MM.1S (cell line): Measurements from ENCODE around the gene MAPKAPK5.

Experiments used
- DNase-seq: peaks from one replicate; pipeline ENCODE4 v3.0.0-alpha.2; 2015
- H2AFZ ChIP-seq: fragments of 300-600 bp; sonication (generic); 2 replicates; pipeline ENCODE4 v1.6.0; 2016; ENCODE audit warnings: antibody characterized with exemption, low read length
- H3F3A ChIP-seq: fragments of 300-600 bp; sonication (generic); 2 replicates; pipeline ENCODE4 v1.6.1; 2016; ENCODE audit warnings: mild to moderate bottlenecking, antibody characterized with exemption, low read length, moderate library complexity, mixed read lengths; ENCODE audit not compliant: insufficient read depth
- H3K27ac ChIP-seq: fragments of 300-600 bp; sonication (generic); 2 replicates; pipeline ENCODE4 v1.5.1; 2016; ENCODE audit warnings: mild to moderate bottlenecking, low read length
- H3K27me3 ChIP-seq: fragments of 300-600 bp; sonication (generic); replicated peaks from 2 replicates; pipeline ENCODE4 v1.6.0; 2016; ENCODE audit warnings: low read length; ENCODE audit not compliant: insufficient read depth
- H3K36me3 ChIP-seq: fragments of 300-600 bp; sonication (generic); replicated peaks from 2 replicates; pipeline ENCODE4 v1.6.1; 2016; ENCODE audit warnings: mild to moderate bottlenecking, low read length, mixed read lengths; ENCODE audit not compliant: insufficient read depth
- H3K4me1 ChIP-seq: fragments of 300-600 bp; sonication (generic); 2 replicates; pipeline ENCODE4 v1.6.1; 2016; ENCODE audit warnings: low read length, mixed read lengths
- H3K4me2 ChIP-seq: fragments of 300-600 bp; sonication (generic); 2 replicates; pipeline ENCODE4 v1.6.0; 2016; ENCODE audit warnings: low read depth, low read length
- H3K4me3 ChIP-seq: fragments of 300-600 bp; sonication (generic); 2 replicates; pipeline ENCODE4 v1.5.1; 2016; ENCODE audit warnings: low read length, mixed read lengths
- H3K79me2 ChIP-seq: fragments of 300-600 bp; sonication (generic); 2 replicates; pipeline ENCODE4 v1.6.1; 2016; ENCODE audit warnings: mixed run types, low read length, mixed read lengths
- H3K9ac ChIP-seq: fragments of 300-600 bp; sonication (generic); 2 replicates; pipeline ENCODE4 v1.6.1; 2016; ENCODE audit warnings: low read length, mixed read lengths
- H3K9me2 ChIP-seq: fragments of 300-600 bp; sonication (generic); replicated peaks from 2 replicates; pipeline ENCODE4 v1.6.1; 2016; ENCODE audit warnings: mild to moderate bottlenecking, low read length, mixed read lengths; ENCODE audit not compliant: insufficient read depth
- H3K9me3 ChIP-seq: fragments of 300-600 bp; sonication (generic); replicated peaks from 2 replicates; pipeline ENCODE4 v1.6.1; 2016; ENCODE audit warnings: mild to moderate bottlenecking, low read length, mixed read lengths; ENCODE audit not compliant: insufficient read depth
- H4K20me1 ChIP-seq: fragments of 300-600 bp; sonication (generic); 2 replicates; pipeline ENCODE4 v1.6.1; 2016; ENCODE audit warnings: mild to moderate bottlenecking, low read length, moderate library complexity, mixed read lengths; ENCODE audit not compliant: insufficient read depth
- EZH2 ChIP-seq: fragments of 300-600 bp; sonication (generic); optimal IDR thresholded peaks from 2 replicates; pipeline ENCODE3; 2017; ENCODE audit warnings: low read depth, mild to moderate bottlenecking, antibody characterized with exemption, low read length, mixed read lengths
- EZH2phosphoT487 ChIP-seq: fragments of 300-600 bp; sonication (generic); IDR thresholded peaks from 2 replicates; pipeline ENCODE4 v1.6.1; 2018; ENCODE audit warnings: antibody characterized with exemption, low read length
- TF ChIP-seq, protein P1 (sequence below): fragments of 300-600 bp; sonication (generic); IDR thresholded peaks from 2 replicates; pipeline ENCODE4 v1.5.1; 2016; ENCODE audit warnings: antibody characterized with exemption, low read length, mixed read lengths

The MAPKAPK5 gene

DNA sequence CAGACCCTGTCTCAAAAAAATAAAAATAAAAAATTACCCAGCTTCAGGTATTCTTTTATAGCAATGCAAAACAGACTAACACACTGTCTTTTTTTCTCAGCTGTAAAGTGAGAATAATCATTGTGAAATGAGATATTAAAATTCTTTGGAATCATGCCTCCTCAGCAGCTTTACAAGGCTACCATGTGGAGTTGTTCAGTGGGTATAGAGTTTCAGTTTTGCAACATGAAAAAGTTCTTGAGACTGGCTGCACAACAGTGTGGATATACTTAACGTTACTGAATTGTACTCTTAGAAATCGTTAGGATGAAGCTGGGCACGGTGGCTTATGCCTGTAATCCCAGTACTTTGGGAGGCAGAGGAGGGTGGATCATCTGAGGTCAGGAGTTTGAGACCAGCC, 15.7 kb upstream of the MAPKAPK5 start:
- Histone ChIP-seq H3K79me2 (no peaks in the 10 kb centered on the region), H3K36me3 (no peaks in the 10 kb centered on the region), H3K27me3 (no peaks in the 10 kb centered on the region), H4K20me1 (no peaks in the 10 kb centered on the region), H3K4me3 (no peak overlapping the region), H3F3A (no peaks in the 10 kb centered on the region), H3K9me2 (no peaks in the 10 kb centered on the region), H3K9me3 (no peaks in the 10 kb centered on the region), H3K4me1 (no peaks in the 10 kb centered on the region), H3K9ac (no peak overlapping the region), H3K4me2 (no peak overlapping the region), H2AFZ (no peak overlapping the region), H3K27ac (no peak overlapping the region)
- TF ChIP-seq, protein P1, sequence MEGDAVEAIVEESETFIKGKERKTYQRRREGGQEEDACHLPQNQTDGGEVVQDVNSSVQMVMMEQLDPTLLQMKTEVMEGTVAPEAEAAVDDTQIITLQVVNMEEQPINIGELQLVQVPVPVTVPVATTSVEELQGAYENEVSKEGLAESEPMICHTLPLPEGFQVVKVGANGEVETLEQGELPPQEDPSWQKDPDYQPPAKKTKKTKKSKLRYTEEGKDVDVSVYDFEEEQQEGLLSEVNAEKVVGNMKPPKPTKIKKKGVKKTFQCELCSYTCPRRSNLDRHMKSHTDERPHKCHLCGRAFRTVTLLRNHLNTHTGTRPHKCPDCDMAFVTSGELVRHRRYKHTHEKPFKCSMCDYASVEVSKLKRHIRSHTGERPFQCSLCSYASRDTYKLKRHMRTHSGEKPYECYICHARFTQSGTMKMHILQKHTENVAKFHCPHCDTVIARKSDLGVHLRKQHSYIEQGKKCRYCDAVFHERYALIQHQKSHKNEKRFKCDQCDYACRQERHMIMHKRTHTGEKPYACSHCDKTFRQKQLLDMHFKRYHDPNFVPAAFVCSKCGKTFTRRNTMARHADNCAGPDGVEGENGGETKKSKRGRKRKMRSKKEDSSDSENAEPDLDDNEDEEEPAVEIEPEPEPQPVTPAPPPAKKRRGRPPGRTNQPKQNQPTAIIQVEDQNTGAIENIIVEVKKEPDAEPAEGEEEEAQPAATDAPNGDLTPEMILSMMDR: no peak
- TF ChIP-seq EZH2phosphoT487 (no peak), EZH2 (no peak)
- no peak for DNase-seq

DNA sequence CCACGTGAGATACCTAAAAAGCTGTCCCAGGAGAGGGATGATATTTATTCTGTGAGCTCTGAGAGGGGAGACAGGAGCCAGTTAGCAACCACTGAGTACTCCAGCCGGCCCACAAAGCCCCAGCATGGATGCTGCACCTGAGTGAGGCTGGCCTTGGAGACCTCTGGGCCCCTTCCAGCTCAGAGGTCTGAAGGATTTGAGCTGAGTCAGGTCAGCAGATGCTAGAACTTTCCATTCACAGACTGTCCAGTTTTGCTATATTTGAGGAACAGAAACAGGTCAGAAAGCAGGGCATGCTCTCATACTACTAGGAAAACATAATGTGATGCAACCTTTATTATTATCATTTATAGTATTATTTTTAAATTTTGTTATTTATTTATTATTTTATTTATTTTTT, 15.0 kb upstream of the MAPKAPK5 start:
- TF ChIP-seq EZH2 (no peak), EZH2phosphoT487 (no peak)
- TF ChIP-seq, protein P1: no peak
- H3K9me3 ChIP-seq: no peaks in the 10 kb centered on the region
- H3K9ac ChIP-seq: no peak overlapping the region
- DNase-seq: no peak
- no peaks in the 10 kb centered on the region for H3K36me3 ChIP-seq
- no peak overlapping the region for H3K4me2 ChIP-seq
- H3F3A ChIP-seq: no peaks in the 10 kb centered on the region
- no peak overlapping the region for H3K4me3 ChIP-seq
- no peaks in the 10 kb centered on the region for H4K20me1 ChIP-seq
- H3K4me1 ChIP-seq: no peaks in the 10 kb centered on the region
- no peaks in the 10 kb centered on the region for H3K79me2 ChIP-seq
- H3K9me2 ChIP-seq: no peaks in the 10 kb centered on the region
- H3K27me3 ChIP-seq: no peaks in the 10 kb centered on the region
- H3K27ac ChIP-seq: no peak overlapping the region
- H2AFZ ChIP-seq: no peak overlapping the region

DNA sequence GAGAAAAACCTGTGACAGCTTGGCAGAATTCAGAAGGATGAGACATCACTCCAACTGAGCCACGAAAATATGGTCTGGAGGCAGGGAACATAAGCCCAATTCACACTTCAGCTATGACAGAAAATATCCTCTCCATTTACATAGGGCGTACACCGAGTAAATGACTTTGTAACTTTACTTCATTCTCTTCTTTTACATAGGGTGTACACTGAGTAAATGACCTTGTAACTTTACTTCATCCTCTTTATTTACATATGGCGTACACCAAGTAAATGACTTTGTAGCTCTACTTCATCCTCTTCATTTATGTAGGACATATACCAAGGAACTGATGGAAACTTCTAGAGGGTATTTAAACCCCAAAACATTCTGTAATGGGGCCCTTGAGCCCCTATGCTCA, 14.1 kb upstream of the MAPKAPK5 start:
- no peaks in the 10 kb centered on the region for H3K27me3 ChIP-seq
- DNase-seq: no peak

More for the DNA sequence above, 14.1 kb upstream of the MAPKAPK5 start:
- Histone ChIP-seq H3K79me2 (no peaks in the 10 kb centered on the region), H3K9me2 (no peaks in the 10 kb centered on the region), H3K4me2 (no peak overlapping the region), H3K27ac (no peak overlapping the region), H3K4me3 (no peak overlapping the region), H3F3A (no peaks in the 10 kb centered on the region), H2AFZ (no peak overlapping the region), H3K9ac (no peak overlapping the region), H3K4me1 (no peaks in the 10 kb centered on the region), H3K36me3 (no peaks in the 10 kb centered on the region), H4K20me1 (no peaks in the 10 kb centered on the region), H3K9me3 (no peaks in the 10 kb centered on the region)
- no peak for TF ChIP-seq EZH2phosphoT487
- TF ChIP-seq, protein P1: no peak
